ENCODE measurements around the gene DPP6.

DNA sequence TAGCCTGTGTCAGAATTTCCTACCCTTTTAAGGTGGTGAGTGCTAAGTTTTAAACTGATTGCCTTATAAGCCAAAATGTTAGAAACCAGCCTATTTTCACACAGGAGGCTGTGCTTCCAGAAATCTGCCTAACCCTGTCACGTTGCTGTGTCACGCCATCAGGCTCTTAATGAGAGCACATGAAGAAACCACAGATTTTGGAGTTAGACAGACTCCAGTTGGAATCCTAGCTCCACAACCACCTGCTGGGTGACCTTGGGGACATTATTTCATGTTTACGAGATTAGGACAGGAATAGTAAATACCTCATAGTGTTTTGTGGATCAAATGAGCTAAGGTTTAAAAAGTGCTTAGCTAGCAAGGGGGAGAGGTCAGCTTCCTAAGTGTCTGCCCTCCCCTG is 321.8 kb downstream of the DPP6 start:
- TF ChIP-seq FOXJ3 (CRISPR knock-in tag; IDR thresholded peaks at IDR 0.05): no peak
- no peak for TF ChIP-seq GABPA (IDR thresholded peaks at IDR 0.05; ENCODE audit: low read depth)
- TF ChIP-seq, protein P1, sequence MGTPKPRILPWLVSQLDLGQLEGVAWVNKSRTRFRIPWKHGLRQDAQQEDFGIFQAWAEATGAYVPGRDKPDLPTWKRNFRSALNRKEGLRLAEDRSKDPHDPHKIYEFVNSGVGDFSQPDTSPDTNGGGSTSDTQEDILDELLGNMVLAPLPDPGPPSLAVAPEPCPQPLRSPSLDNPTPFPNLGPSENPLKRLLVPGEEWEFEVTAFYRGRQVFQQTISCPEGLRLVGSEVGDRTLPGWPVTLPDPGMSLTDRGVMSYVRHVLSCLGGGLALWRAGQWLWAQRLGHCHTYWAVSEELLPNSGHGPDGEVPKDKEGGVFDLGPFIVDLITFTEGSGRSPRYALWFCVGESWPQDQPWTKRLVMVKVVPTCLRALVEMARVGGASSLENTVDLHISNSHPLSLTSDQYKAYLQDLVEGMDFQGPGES (IDR thresholded peaks at IDR 0.05; ENCODE audit: low read depth, low read length): no peak
- TF ChIP-seq EP300 (IDR thresholded peaks at IDR 0.05; ENCODE audit: borderline replicate concordance in 1 of 2, low read depth in 1 of 2, low read length in 1 of 2): no peak
- TF ChIP-seq, protein P2, sequence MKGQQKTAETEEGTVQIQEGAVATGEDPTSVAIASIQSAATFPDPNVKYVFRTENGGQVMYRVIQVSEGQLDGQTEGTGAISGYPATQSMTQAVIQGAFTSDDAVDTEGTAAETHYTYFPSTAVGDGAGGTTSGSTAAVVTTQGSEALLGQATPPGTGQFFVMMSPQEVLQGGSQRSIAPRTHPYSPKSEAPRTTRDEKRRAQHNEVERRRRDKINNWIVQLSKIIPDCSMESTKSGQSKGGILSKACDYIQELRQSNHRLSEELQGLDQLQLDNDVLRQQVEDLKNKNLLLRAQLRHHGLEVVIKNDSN (IDR thresholded peaks at IDR 0.05; ENCODE audit: borderline replicate concordance, low read depth): no peak
